Left ventricle myocardium inferior (tissue), 1 donor: ENCODE measurements around the gene HTRA3. TPM values are rescaled to one million over a fixed set of nuclear protein-coding genes. Genes with fewer than 3 reads are reported as not detected.

ENCODE experiments used
- DNase-seq: peaks from one replicate; pipeline ENCODE4 v3.0.0-alpha.2; 2020
- H3K27ac ChIP-seq: fragments of 200-600 bp; replicated peaks from 2 replicates; pipeline ENCODE4 v1.8.0; 2021
- H3K27me3 ChIP-seq: fragments of 200-600 bp; 2 replicates; pipeline ENCODE4 v1.8.0; 2021; ENCODE audit warnings: low read depth
- H3K36me3 ChIP-seq: fragments of 200-600 bp; 2 replicates; pipeline ENCODE4 v1.8.0; 2021
- H3K4me1 ChIP-seq: fragments of 200-600 bp; 2 replicates; pipeline ENCODE4 v1.8.0; 2021
- H3K4me3 ChIP-seq: fragments of 200-600 bp; 2 replicates; pipeline ENCODE4 v1.8.0; 2021; ENCODE audit warnings: mild to moderate bottlenecking, moderate library complexity
- H3K9me3 ChIP-seq: fragments of 200-600 bp; replicated peaks from 2 replicates; pipeline ENCODE4 v1.8.0; 2021
- intact Hi-C: fragments of 100-400 bp; cut with micrococcal nuclease; formaldehyde crosslinking; loops from one replicate; pipeline ENCODE4 v1.11.0; 2022
- total RNA-seq: library from RNA; stranded (reverse); fragmentation: NEBNext Ultra II Directional; extraction: Animal tissue kit (Norgen Biotek cat#: 25700); gene quantifications from one replicate; pipeline ENCODE4 v1.2.1, GENCODE V29; 2021
- TF ChIP-seq, protein P1 (sequence below): fragments of 200-600 bp; IDR thresholded peaks from 2 replicates; pipeline ENCODE4 v1.8.0; 2021; ENCODE audit warnings: antibody characterized with exemption, mild to moderate bottlenecking, borderline replicate concordance
- donor health status: DM: no; HTN: yes; CAD: no; lungs with severe emphysema.

Gene HTRA3
- total RNA-seq, 1 donor from 2014 or later, result 119 TPM

DNA sequence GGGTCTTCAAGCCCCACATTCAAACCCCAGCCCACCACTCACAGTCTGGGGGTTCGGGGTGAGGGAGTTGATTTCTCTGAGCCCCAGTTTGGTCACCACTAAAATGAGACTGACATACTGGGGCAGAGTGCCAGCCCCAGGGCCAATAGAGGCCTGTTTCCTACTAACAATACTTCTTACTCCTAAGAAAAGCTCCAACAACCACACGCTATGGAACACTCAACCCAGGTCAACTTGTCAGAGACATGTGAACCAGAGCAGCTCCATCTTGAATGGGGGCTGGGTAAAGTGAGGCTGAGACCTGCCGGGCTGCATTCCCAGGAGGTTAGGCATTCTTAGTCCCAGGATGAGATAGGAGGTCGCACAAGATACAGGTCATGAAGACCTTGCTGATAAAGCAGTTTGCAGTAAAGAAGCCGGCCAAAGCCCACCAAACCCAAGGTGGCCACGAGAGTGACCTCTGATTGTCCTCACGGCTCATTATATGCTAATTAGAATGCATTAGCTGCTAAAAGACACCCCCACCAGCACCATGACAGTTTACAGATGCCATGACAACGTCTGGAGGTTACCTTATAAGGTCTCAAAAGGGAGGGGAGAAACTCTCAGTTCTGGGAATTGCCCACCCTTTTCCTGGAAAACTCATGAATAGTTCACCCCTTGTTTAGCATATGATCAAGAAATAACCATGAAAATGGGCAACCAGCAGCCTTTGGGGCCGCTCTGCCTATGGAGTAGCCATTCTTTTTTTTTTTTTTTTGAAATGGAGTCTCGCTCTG is 26.6 kb upstream of the HTRA3 start:
- H3K4me1 ChIP-seq, result peaks cover 31% of the 10 kb centered on the region
- H3K36me3 ChIP-seq, result no peaks in the 10 kb centered on the region
- DNase-seq, result no peak
- intact Hi-C loops, result loop anchor here (5.0 to 10.0 kb wide), 2 partner anchors 159 to 352 kb away; partner anchors contain the start of gene CPZ
- H3K27ac ChIP-seq, result peak overlapping the region; percentile 66
- H3K9me3 ChIP-seq, result no peaks in the 10 kb centered on the region
- H3K4me3 ChIP-seq, result no peak overlapping the region
- no peaks in the 10 kb centered on the region for H3K27me3 ChIP-seq
- TF ChIP-seq, protein P1, sequence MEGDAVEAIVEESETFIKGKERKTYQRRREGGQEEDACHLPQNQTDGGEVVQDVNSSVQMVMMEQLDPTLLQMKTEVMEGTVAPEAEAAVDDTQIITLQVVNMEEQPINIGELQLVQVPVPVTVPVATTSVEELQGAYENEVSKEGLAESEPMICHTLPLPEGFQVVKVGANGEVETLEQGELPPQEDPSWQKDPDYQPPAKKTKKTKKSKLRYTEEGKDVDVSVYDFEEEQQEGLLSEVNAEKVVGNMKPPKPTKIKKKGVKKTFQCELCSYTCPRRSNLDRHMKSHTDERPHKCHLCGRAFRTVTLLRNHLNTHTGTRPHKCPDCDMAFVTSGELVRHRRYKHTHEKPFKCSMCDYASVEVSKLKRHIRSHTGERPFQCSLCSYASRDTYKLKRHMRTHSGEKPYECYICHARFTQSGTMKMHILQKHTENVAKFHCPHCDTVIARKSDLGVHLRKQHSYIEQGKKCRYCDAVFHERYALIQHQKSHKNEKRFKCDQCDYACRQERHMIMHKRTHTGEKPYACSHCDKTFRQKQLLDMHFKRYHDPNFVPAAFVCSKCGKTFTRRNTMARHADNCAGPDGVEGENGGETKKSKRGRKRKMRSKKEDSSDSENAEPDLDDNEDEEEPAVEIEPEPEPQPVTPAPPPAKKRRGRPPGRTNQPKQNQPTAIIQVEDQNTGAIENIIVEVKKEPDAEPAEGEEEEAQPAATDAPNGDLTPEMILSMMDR, result no peak

DNA sequence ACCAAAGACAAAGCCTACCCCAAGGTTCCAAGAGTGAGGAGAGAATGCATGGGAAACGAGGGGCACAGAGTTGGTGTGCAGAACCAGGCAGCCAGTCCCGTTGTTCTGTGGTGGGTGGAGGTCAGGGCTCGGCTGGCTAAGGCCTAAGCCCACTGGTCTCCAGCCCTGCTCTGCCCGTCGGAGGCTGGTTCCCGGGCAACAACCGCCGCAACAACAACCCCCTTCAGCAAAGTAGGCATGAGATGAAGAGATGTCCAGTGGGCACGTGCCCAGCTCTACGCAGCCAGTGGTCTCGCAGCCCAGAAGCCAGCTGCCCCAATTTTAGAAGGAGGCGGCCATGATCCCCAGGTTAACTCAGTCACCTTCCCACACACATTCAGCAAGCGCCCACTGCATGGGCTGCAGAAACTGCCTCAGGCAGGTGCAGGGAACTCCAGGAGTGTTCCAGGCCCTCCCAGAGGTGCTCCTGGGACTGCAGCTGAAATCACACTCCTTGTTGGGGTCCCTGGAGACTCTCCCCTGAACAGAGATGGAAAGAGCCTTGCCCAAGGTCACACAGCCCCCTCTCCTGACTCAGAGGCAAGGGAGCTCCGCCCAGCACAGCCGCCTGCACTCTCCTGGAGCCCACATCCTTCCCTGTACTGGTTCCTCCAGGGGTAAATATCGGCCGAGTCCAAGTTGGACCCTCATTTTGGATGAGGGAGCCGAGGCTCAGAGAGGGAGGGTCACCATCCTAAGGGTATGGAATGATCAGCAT is 25.4 kb upstream of the HTRA3 start:
- TF ChIP-seq, protein P1, result no peak
- H3K9me3 ChIP-seq, result no peaks in the 10 kb centered on the region
- H3K36me3 ChIP-seq, result no peaks in the 10 kb centered on the region
- intact Hi-C loops, result loop anchor here (5.0 to 10.0 kb wide), 2 partner anchors 158 to 351 kb away; partner anchors contain the start of gene CPZ
- H3K4me3 ChIP-seq, result no peak overlapping the region
- DNase-seq, result no peak
- peaks cover 36% of the 10 kb centered on the region for H3K4me1 ChIP-seq
- H3K27me3 ChIP-seq, result no peaks in the 10 kb centered on the region
- no peak overlapping the region for H3K27ac ChIP-seq

- Histone ChIP-seq H3K27ac (no peak overlapping the region), H3K27me3 (no peaks in the 10 kb centered on the region), H3K4me3 (no peak overlapping the region), H3K9me3 (no peaks in the 10 kb centered on the region), H3K36me3 (no peaks in the 10 kb centered on the region), H3K4me1 (peaks cover 36% of the 10 kb centered on the region)
- no peak for DNase-seq
- intact Hi-C loops, result loop anchor here (5.0 to 10.0 kb wide), 2 partner anchors 157 to 350 kb away; partner anchors contain the start of gene CPZ
- TF ChIP-seq, protein P1, result no peak
These were observed 24.6 kb upstream of the HTRA3 start for GRCh38 chr4:8244931-8245460.

- TF ChIP-seq, protein P1, result no peak
- intact Hi-C loops, result loop anchor here (10.0 kb wide), 1 partner anchor 349 kb away; the partner anchor contains the start of gene CPZ
- no peaks in the 10 kb centered on the region for H3K27me3 ChIP-seq
- peaks cover 36% of the 10 kb centered on the region for H3K4me1 ChIP-seq
- H3K9me3 ChIP-seq, result no peaks in the 10 kb centered on the region
- no peak overlapping the region for H3K4me3 ChIP-seq
- peak overlapping the region; percentile 89 for H3K27ac ChIP-seq
- no peaks in the 10 kb centered on the region for H3K36me3 ChIP-seq
- no peak for DNase-seq
These were observed 23.4 kb upstream of the HTRA3 start for GRCh38 chr4:8245884-8246833.
